HG03135 (cell line): Measurements from ENCODE around the gene DNAJC25.

Experiments
- ATAC-seq: cut with Tn5 transposase; IDR thresholded peaks from one replicate; pipeline ENCODE4 v1.9.1; 2021; ENCODE audit warnings: mild to moderate bottlenecking, moderate library complexity; ENCODE audit not compliant: unreplicated experiment

Gene DNAJC25

GRCh38 chr9:111627260-111627963 is 3.7 kb upstream of the DNAJC25 start:
- ATAC-seq: no peak

- no peak for ATAC-seq
Measured at GRCh38 chr9:111628411-111628810, 2.7 kb upstream of the DNAJC25 start.

- ATAC-seq: peak; percentile 23
Measured at GRCh38 chr9:111630182-111630963, 761 bp upstream of the DNAJC25 start.

- ATAC-seq: no peak
Measured at GRCh38 chr9:111630964-111631213, 245 bp upstream of the DNAJC25 start.

- no peak for ATAC-seq
Measured at GRCh38 chr9:111632060-111632459, 926 bp downstream of the DNAJC25 start.

- ATAC-seq: no peak
Measured at GRCh38 chr9:111632695-111633388, 1.7 kb downstream of the DNAJC25 start.

GRCh38 chr9:111633389-111633736 is 2.2 kb downstream of the DNAJC25 start:
- ATAC-seq: no peak

GRCh38 chr9:111634860-111635259 is 3.7 kb downstream of the DNAJC25 start:
- ATAC-seq: no peak

GRCh38 chr9:111637421-111637950 is 6.4 kb downstream of the DNAJC25 start:
- no peak for ATAC-seq

GRCh38 chr9:111644195-111644772 is 13.2 kb downstream of the DNAJC25 start:
- ATAC-seq: no peak

- no peak for ATAC-seq
Measured at GRCh38 chr9:111645806-111646205, 14.7 kb downstream of the DNAJC25 start.

- no peak for ATAC-seq
Measured at GRCh38 chr9:111646417-111646816, 15.3 kb downstream of the DNAJC25 start.

- no peak for ATAC-seq
Measured at GRCh38 chr9:111648066-111648465, 16.9 kb downstream of the DNAJC25 start.

- ATAC-seq: no peak
Measured at GRCh38 chr9:111649016-111649415, 17.9 kb downstream of the DNAJC25 start.

GRCh38 chr9:111657051-111657450 is 25.9 kb downstream of the DNAJC25 start:
- ATAC-seq: no peak

- no peak for ATAC-seq
Measured at GRCh38 chr9:111658943-111659342, 27.8 kb downstream of the DNAJC25 start.

- no peak for ATAC-seq
Measured at GRCh38 chr9:111659691-111660090, 28.6 kb downstream of the DNAJC25 start.

GRCh38 chr9:111661150-111661801 is 30.1 kb downstream of the DNAJC25 start, which contains the start of gene GNG10:
TSS of gene GNG10 (plus strand) at chr9:111661605. CDS start at chr9:111661635, 30 bp downstream.
- peak; percentile 75 for ATAC-seq

GRCh38 chr9:111661802-111662521 is 30.8 kb downstream of the DNAJC25 start:
- peak; percentile 42 for ATAC-seq
